ENCODE data around the gene EIF3K.
A peak's percentile ranks its signal among the peaks of the same experiment; 100 is the strongest.

- TF ChIP-seq REST (IDR thresholded peaks at IDR 0.05; ENCODE audit: low read depth) (no peak), RAD21 (IDR thresholded peaks at IDR 0.05; ENCODE audit: low read depth) (no peak; the same call in 1 of the 2 replicates), NFIC (IDR thresholded peaks at IDR 0.05) (peak; percentile 97), TAF1 (IDR thresholded peaks at IDR 0.05; ENCODE audit: low read depth) (no peak; the same call in 1 of the 2 replicates), CREB1 (IDR thresholded peaks at IDR 0.05; ENCODE audit: low read depth) (no peak), TEAD4 (IDR thresholded peaks at IDR 0.05) (peak; percentile 88), FOXM1 (IDR thresholded peaks at IDR 0.05; ENCODE audit: borderline replicate concordance, low read depth) (peak; percentile 95), EP300 (IDR thresholded peaks at IDR 0.05; ENCODE audit: borderline replicate concordance) (peak; percentile 88), USF1 (IDR thresholded peaks at IDR 0.05) (peak; percentile 27; the same call in 1 of the 2 replicates), YY1 (IDR thresholded peaks at IDR 0.05; ENCODE audit: low read depth) (peak; percentile 86), CEBPB (IDR thresholded peaks at IDR 0.05) (peak; percentile 63)
Measured at GRCh38 chr19:38658462-38659306, 39.7 kb downstream of the EIF3K start.

All from Ishikawa (cell line).